Fibroblast of lung (primary cell): ENCODE measurements around the gene TMEM63C.

ENCODE experiments used
- EZH2 ChIP-seq: IDR thresholded peaks from 2 replicates; pipeline ENCODE4 v1.5.1; 2012; ENCODE audit warnings: low read length, control low read depth, mild to moderate bottlenecking; ENCODE audit errors: missing control alignments
- TF ChIP-seq, protein P1 (sequence below), 2 donors: IDR thresholded peaks in 1 of 2; conservative IDR thresholded peaks in 1 of 2; 1 replicate in 1 of 2; 2 replicates in 1 of 2; pipeline ENCODE4 v1.5.1; 2011 to 2012; ENCODE audit warnings: low read length in 2 of 2, control low read depth in 1 of 2, inconsistent platforms in 1 of 2, low read depth in 1 of 2, mild to moderate bottlenecking in 1 of 2

DNA sequence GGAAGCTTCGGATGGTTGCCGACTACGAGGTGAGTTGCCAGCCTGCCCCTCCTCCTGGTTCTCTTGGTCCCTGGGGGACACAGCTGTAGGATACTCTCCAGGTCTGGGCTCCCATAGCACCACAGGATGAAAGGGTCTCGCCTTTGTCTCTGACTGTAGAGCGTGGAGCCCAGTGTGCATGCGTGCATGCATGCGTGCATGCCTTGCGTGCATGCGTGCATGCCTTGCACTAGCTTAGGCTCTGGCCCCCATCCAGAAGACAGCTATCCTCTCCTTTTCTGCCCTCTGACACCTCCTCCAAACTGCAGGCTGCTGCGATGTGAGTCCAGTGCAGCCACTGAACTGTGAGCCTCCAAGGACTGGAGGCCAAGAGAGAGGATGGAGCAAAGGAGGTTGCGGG, 70.3 kb downstream of the TMEM63C start:
- TF ChIP-seq, protein P1, sequence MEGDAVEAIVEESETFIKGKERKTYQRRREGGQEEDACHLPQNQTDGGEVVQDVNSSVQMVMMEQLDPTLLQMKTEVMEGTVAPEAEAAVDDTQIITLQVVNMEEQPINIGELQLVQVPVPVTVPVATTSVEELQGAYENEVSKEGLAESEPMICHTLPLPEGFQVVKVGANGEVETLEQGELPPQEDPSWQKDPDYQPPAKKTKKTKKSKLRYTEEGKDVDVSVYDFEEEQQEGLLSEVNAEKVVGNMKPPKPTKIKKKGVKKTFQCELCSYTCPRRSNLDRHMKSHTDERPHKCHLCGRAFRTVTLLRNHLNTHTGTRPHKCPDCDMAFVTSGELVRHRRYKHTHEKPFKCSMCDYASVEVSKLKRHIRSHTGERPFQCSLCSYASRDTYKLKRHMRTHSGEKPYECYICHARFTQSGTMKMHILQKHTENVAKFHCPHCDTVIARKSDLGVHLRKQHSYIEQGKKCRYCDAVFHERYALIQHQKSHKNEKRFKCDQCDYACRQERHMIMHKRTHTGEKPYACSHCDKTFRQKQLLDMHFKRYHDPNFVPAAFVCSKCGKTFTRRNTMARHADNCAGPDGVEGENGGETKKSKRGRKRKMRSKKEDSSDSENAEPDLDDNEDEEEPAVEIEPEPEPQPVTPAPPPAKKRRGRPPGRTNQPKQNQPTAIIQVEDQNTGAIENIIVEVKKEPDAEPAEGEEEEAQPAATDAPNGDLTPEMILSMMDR (conservative IDR thresholded peaks at IDR 0.05 in 1 of 2, IDR thresholded peaks at IDR 0.05 in 1 of 2; ENCODE audit: low read depth in 1 of 2, low read length in 2 of 2) = no peak
- no peak for TF ChIP-seq EZH2
